Fibroblast of the conjunctiva (primary cell): ENCODE measurements around the gene YOD1.
A peak's percentile ranks its signal among the peaks of the same experiment; 100 is the strongest.

ENCODE experiments used
- DNase-seq: peaks from one replicate; pipeline ENCODE4 v3.0.0-alpha.2; 2010; ENCODE audit warnings: low read depth

The YOD1 gene

DNA sequence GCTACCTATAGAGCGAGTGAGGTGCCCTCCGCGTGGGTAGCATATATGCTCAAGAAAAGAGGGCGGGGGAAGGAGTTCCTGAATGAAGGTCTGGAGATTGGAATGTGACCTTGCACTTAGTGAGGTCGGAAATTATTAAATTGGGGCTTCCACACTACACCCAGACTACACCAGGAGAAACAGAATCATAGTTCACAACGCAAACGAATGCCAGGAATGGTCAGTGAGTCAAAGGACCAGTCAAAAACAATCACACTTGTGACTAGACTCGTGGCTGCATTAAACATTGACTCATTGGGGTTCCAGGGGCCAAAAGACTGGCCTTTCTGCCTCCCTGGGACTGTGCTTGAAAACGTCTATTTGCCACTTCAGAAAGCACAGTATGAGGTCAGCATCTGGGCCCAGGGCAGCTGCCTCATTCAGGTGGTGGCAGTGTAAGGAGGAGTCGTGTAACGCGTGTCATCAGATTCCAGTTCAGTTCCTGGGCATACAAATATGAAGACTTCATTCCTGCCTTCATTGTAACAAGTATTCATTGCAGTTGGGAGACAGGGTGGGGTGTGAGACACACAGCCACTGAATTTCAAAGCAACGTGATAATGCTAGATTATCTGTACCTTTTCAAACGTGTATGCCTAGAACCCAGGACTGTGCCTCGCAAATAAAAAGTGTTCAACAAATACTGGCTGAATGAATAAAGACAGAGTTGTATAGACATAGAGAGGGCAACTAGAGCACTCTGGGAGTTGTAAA lies at the start of gene YOD1:
Gene YOD1 (minus strand): TSS at position 18 of the 753 bp plus-strand sequence. CDS start 178 bp downstream, outside the sequence.
- no peak for DNase-seq

GRCh38 chr1:207097871-207098324 lies 46.9 kb upstream of the YOD1 start:
- no peak for DNase-seq

- no peak for DNase-seq
Measured at GRCh38 chr1:207093944-207094343, 42.9 kb upstream of the YOD1 start.

GRCh38 chr1:207091200-207091908 lies 40.3 kb upstream of the YOD1 start:
- no peak for DNase-seq

DNA sequence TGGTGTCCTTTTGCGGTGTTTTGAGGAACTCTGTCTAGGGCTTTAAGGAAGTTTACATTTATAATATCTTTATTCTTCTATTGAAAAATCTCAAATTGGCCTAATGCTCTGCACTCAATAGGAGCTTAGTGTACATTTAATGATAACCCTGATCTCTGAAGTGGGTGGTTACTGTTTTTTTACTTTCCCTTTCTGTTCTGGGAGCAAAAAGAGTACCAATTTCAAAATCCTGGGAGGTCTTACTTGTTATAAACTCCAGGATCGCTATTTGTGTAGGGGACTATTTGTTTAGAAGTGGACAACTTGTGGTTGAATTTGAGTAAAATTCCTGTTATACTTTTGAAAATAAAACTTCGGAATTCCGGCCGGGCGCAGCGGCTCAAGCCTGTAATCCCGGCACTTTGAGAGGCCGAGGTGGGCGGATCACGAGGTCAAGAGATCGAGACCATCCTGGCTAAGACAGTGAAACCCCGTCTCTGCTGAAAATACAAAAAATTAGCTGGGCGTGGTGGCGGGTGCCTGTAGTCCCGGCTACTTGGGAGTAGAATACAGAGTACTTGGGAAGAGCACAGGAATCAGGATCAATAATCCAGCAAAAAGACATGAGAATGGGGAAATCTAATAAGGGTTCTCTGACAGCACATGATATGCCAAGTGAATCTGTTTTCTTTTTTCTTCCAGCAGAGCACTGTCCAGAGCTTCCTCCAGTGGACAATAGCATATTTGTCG lies 38.8 kb upstream of the YOD1 start:
- no peak for DNase-seq

- DNase-seq, result no peak
Measured at GRCh38 chr1:207088701-207089626, 38.0 kb upstream of the YOD1 start, which contains the start of gene C4BPB. Gene C4BPB, plus strand, starts transcription at chr1:207088860. Its CDS starts 672 bp downstream, at chr1:207089532.

GRCh38 chr1:207088161-207088560 lies 37.2 kb upstream of the YOD1 start:
- no peak for DNase-seq

- no peak for DNase-seq
Measured at GRCh38 chr1:207085887-207086286, 34.9 kb upstream of the YOD1 start.

- peak; percentile 38 for DNase-seq
Measured at GRCh38 chr1:207084701-207085180, 33.7 kb upstream of the YOD1 start.

DNA sequence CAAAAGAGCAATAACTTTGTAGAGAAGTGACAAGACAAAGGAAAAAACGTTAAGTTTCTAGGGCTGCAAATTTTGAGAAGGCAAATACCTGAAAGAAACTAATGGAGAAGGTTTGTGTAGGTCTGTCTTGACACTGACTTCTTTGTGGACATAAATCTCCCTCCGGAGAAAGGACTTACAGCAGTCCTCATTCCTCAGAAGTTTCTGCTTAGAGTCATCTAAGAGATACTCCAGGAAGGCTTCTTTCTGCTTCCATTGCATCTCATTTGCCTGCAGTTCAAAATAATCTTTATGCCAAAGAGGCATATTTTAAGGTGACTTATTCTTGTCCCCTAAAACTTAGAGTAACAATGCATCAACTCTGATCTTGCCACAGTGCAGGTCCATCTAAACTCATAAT lies 33.2 kb upstream of the YOD1 start:
- no peak for DNase-seq

DNA sequence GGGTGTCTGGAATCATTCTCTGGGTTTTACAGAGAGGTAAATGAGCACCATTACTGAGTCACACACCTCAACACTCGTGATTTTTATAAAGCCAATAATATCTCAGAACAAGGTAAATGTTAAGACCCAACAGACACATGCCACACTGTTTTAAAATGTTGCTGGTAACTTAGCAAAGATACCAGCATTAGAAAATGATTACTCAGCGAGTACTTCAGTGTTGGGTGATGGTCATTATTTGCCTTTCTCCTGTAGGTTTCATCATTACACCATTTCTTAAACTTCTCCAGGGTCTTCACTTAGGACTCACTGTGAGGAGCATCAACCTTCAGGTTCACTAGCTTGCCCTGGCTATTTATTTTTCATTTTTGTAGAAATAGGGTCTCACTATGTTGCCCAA lies 30.8 kb upstream of the YOD1 start:
- DNase-seq, result no peak

- no peak for DNase-seq
Measured at GRCh38 chr1:207081088-207081487, 30.1 kb upstream of the YOD1 start.

GRCh38 chr1:207079706-207080241 lies 28.8 kb upstream of the YOD1 start:
- DNase-seq, result no peak

DNA sequence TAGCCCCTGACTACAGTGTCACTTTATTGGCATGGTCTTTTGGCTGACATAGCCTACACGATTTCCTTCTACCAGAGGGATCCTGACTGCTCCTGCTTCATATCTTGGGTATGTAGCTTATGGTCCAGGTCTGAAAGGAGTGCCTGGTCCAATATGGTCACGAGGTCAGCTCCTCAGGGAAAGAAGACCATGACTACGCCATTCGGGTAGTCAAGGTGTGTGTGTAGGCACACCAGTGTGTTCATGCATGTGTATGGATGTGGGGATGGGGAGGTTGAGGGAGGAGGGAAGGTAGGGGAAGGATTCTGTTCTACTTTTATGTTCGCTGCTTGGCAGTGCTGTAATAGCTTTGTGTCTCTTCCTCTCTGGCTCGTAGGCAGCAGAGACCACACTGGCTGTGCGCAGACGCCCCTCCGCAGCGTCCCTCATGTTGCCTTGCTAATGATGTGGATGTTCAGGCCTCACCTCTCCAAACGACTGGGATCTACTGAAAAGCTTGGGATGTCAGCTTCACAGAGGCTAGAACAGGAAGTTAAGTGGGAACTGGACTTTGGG lies 27.6 kb upstream of the YOD1 start:
- DNase-seq, result no peak

- DNase-seq, result peak; percentile 65
Measured at GRCh38 chr1:207077470-207078377, 26.7 kb upstream of the YOD1 start.

GRCh38 chr1:207077012-207077411 lies 26.0 kb upstream of the YOD1 start:
- DNase-seq, result no peak

DNA sequence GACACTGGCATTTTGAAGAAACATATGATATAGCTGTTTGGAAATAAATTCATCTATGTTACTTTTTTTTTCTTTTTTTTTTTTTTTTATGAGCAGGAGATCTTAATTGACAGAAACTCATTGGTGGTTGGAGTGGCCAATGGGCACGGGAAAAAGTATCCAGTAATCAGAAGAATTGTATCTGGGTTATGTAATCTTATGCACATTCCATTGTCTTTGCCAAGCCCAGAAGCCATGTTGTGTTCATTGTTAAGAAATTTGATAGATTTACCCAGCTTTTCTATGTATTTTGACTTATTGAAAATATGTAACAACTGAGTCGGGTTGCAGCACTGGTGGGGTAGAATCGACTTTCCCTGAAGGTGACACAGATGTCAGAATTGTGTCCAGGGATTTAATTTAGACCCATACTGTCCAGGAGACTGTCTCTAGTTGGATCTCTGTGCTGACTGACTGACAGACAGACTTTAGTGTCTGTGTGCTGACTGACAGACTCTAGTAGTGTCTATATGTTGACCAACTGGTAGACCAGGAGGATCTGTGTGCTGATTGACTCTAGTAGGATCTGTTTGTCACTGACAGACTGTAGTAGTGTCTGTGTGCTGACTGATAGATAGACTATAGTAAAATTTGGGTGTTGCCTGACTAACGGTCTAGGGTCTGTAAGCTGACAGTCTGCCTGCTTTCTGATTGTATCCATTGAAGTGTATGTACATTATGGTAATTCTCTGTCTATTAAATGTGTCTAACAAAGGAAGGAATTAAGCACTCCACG lies 25.4 kb upstream of the YOD1 start:
- no peak for DNase-seq

DNA sequence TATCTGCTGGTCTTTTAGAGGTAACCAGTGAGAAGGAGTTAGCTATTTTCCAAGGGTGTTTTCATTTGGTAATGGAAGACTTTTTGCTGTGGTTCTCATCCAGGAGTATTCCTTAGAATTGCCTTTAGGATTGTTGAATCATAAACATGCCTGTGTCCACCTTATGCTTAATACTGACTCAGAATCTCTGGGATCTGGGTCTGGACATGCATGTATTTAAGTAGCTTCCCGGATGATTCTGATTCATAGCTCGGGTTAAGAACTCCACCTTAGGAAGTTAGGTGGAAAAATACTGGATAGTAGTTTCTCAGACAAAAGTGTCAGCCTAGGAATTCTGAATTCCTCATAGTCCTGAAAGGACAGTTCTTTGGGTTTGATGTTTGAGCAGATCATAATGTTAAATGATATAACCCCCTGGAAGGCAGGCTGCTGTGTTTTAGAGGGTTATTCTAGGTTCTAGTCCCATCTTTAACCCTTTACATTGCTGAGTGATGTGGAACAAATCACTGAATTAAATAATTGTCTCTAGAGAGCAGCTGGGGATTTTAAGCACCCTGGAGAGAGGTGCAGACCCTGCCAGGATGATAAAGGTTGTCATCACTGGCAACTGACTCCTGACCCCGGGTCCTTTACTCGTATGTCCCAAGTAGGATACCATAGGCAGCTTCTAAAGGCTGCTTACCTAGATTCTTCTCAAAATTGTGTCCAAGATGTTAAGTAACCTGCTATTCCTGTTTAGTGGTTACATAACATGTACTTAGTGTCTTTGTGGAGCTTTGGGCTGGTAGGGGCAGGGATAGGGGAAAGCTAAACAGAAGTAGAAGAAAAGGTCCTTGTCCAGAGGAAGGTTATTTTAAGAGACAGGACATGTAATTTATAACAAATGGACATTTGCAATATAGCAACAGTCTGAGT lies 23.2 kb upstream of the YOD1 start:
- DNase-seq, result no peak
